WTC11 (cell line): ENCODE measurements around the gene NXF1. TPM values are rescaled to one million over a fixed set of nuclear protein-coding genes. Genes with fewer than 3 reads are reported as not detected.
A peak's percentile ranks its signal among the peaks of the same experiment; 100 is the strongest.

Source experiments
- ATAC-seq: fragments of 200-7000 bp; cut with Tn5 transposase; 2 replicates; pipeline ENCODE4 v1.10.0; 2021; ENCODE audit warnings: mild to moderate bottlenecking, moderate library complexity
- CTCF ChIA-PET: fragments of 300-600 bp; sonication (Branson Sonifier 250); formaldehyde crosslinking; loops from one replicate; lab custom pipeline; 2021; ENCODE audit warnings: antibody characterized with exemption; lab: Charles Lee
- POLR2A ChIA-PET: fragments of 350-600 bp; sonication (Branson Sonifier 250); formaldehyde crosslinking; loops from one replicate; lab custom pipeline; 2021; ENCODE audit warnings: antibody characterized with exemption; lab: Charles Lee
- DNase-seq: peaks from one replicate; pipeline ENCODE4 v3.0.0; 2021; ENCODE audit warnings: low spot score
- H3K27ac Mint-ChIP-seq: 2 replicates; pipeline ENCODE4 v1.8.0; 2021; ENCODE audit warnings: mixed read lengths
- H3K27me3 Mint-ChIP-seq: 2 replicates; pipeline ENCODE4 v1.8.0; 2021; ENCODE audit warnings: low read depth, mild to moderate bottlenecking, moderate library complexity, mixed read lengths
- H3K36me3 Mint-ChIP-seq: 2 replicates; pipeline ENCODE4 v1.8.0; 2021; ENCODE audit warnings: mixed read lengths
- H3K4me1 Mint-ChIP-seq: 2 replicates; pipeline ENCODE4 v1.8.0; 2022; ENCODE audit warnings: mixed read lengths
- H3K4me3 Mint-ChIP-seq: 2 replicates; pipeline ENCODE4 v1.8.0; 2021; ENCODE audit warnings: mild to moderate bottlenecking, moderate library complexity, mixed read lengths
- H3K9me3 Mint-ChIP-seq: 2 replicates; pipeline ENCODE4 v1.8.0; 2021; ENCODE audit warnings: mixed read lengths
- CDX4 ChIP-seq: fragments of 250-450 bp; sonication (Bioruptor Pico); IDR thresholded peaks from 2 replicates; pipeline ENCODE4 v1.9.0; 2021; ENCODE audit warnings: moderate library complexity, mild to moderate bottlenecking, inconsistent platforms, borderline replicate concordance
- E2F4 ChIP-seq: sonication (generic); formaldehyde crosslinking; IDR thresholded peaks from 2 replicates; pipeline ENCODE4 v1.8.1; 2022; ENCODE audit warnings: low read depth, mild to moderate bottlenecking, moderate library complexity, missing genetic modification reagents, borderline replicate concordance
- E2F5 ChIP-seq: sonication (generic); formaldehyde crosslinking; IDR thresholded peaks from 2 replicates; pipeline ENCODE4 v1.8.1; 2022; ENCODE audit warnings: mild to moderate bottlenecking, moderate library complexity, missing genetic modification reagents
- ESRRA ChIP-seq: sonication (generic); formaldehyde crosslinking; IDR thresholded peaks from 2 replicates; pipeline ENCODE4 v1.8.1; 2022; ENCODE audit warnings: mild to moderate bottlenecking, missing genetic modification reagents, borderline replicate concordance
- ETV6 ChIP-seq: sonication (generic); formaldehyde crosslinking; IDR thresholded peaks from 2 replicates; pipeline ENCODE4 v1.8.1; 2022; ENCODE audit warnings: mild to moderate bottlenecking, missing genetic modification reagents
- GTF2I ChIP-seq: fragments of 250-450 bp; sonication (Bioruptor Pico); conservative IDR thresholded peaks from 2 replicates; pipeline ENCODE4 v1.4.0; 2021; ENCODE audit warnings: mild to moderate bottlenecking
- IRF2 ChIP-seq: sonication (generic); formaldehyde crosslinking; IDR thresholded peaks from 2 replicates; pipeline ENCODE4 v1.8.0; 2022; ENCODE audit warnings: low read depth, missing genetic modification reagents, borderline replicate concordance
- JAZF1 ChIP-seq: fragments of 250-450 bp; sonication (Bioruptor Pico); IDR thresholded peaks from 2 replicates; pipeline ENCODE4 v1.9.0; 2021; ENCODE audit warnings: moderate library complexity, mild to moderate bottlenecking, inconsistent platforms
- MXD4 ChIP-seq: fragments of 250-450 bp; sonication (Bioruptor Pico); IDR thresholded peaks from 2 replicates; pipeline ENCODE4 v1.8.0; 2021; ENCODE audit warnings: mild to moderate bottlenecking, moderate library complexity, borderline replicate concordance
- PRDM15 ChIP-seq: sonication (generic); formaldehyde crosslinking; IDR thresholded peaks from 2 replicates; pipeline ENCODE4 v1.8.0; 2022; ENCODE audit warnings: missing genetic modification reagents
- PRRX2 ChIP-seq: fragments of 250-450 bp; sonication (Bioruptor Pico); IDR thresholded peaks from 2 replicates; pipeline ENCODE4 v1.8.0; 2021; ENCODE audit warnings: mild to moderate bottlenecking
- TEAD4 ChIP-seq: sonication (generic); formaldehyde crosslinking; IDR thresholded peaks from 2 replicates; pipeline ENCODE4 v1.8.0; 2022; ENCODE audit warnings: mild to moderate bottlenecking, missing genetic modification reagents
- USF1 ChIP-seq: sonication (generic); formaldehyde crosslinking; IDR thresholded peaks from 2 replicates; pipeline ENCODE4 v1.8.0; 2022; ENCODE audit warnings: mild to moderate bottlenecking, missing genetic modification reagents
- ZBTB21 ChIP-seq: sonication (generic); formaldehyde crosslinking; IDR thresholded peaks from 2 replicates; pipeline ENCODE4 v1.8.1; 2023; ENCODE audit warnings: mild to moderate bottlenecking, missing genetic modification reagents, borderline replicate concordance
- ZNF425 ChIP-seq: fragments of 250-450 bp; sonication (Bioruptor Pico); conservative IDR thresholded peaks from 2 replicates; pipeline ENCODE4 v1.9.0; 2021; ENCODE audit warnings: mild to moderate bottlenecking
- total RNA-seq: library from RNA; stranded (reverse); gene quantifications from 3 replicates; pipeline ENCODE4 v1.2.3, GENCODE V29; 2021

NXF1 gene
- total RNA-seq, 1 experiment from 2014 or later: 43.2 TPM

GRCh38 chr11:62852523-62853188 is 47.4 kb upstream of the NXF1 start:
- DNase-seq: no peak
- no peak for ATAC-seq
- H3K4me1 Mint-ChIP-seq: peaks cover 34% of the 10 kb centered on the region
- TF ChIP-seq GTF2I (CRISPR knock-in tag) (no peak), PRDM15 (CRISPR knock-in tag) (no peak), USF1 (CRISPR knock-in tag) (no peak), ETV6 (no peak), E2F5 (CRISPR knock-in tag) (no peak), ESRRA (CRISPR knock-in tag) (no peak), TEAD4 (CRISPR knock-in tag) (no peak), ZNF425 (CRISPR knock-in tag) (peak; percentile 36; the same call in 1 of the 2 replicates), JAZF1 (CRISPR knock-in tag) (no peak)
- ChIA-PET CTCF (interaction anchor here (1.5 kb wide), 1 partner anchor 32 kb away, joined by 5 read pairs; no protein-coding TSS in a partner anchor), POLR2A (interaction anchor here (0.6 to 5.4 kb wide), 5 partner anchors 9 to 149 kb away, joined by 3 to 83 read pairs (median 11); partner anchors contain the start of genes SLC3A2 and WDR74)
- H3K4me3 Mint-ChIP-seq: peak overlapping the region; percentile 99
- H3K9me3 Mint-ChIP-seq: peaks cover 7% of the 10 kb centered on the region
- peaks cover 53% of the 10 kb centered on the region for H3K36me3 Mint-ChIP-seq
- peak overlapping the region; percentile 95 for H3K27ac Mint-ChIP-seq
- 0 out of 2 replicates have a peak, but pooled peaks cover 4% of the 10 kb centered on the region for H3K27me3 Mint-ChIP-seq

- TF ChIP-seq CDX4 (CRISPR knock-in tag) (no peak), ZBTB21 (CRISPR knock-in tag) (no peak), E2F4 (no peak), PRRX2 (CRISPR knock-in tag) (no peak), ZNF425 (CRISPR knock-in tag) (peak; percentile 65; the same call in 1 of the 2 replicates), MXD4 (CRISPR knock-in tag) (no peak), IRF2 (no peak)
- Mint-ChIP-seq H3K27me3 (0 out of 2 replicates have a peak, but pooled peaks cover 4% of the 10 kb centered on the region), H3K27ac (peak overlapping the region; percentile 94), H3K9me3 (peaks cover 11% of the 10 kb centered on the region), H3K4me3 (peak overlapping the region; percentile 99), H3K4me1 (peaks cover 29% of the 10 kb centered on the region), H3K36me3 (peaks cover 53% of the 10 kb centered on the region)
- no peak for DNase-seq
- ATAC-seq: no peak
- ChIA-PET POLR2A (interaction anchor here (0.5 to 5.4 kb wide), 8 partner anchors 9 to 149 kb away, joined by 3 to 83 read pairs (median 4); partner anchors contain the start of genes SLC3A2, STX5 and WDR74), CTCF (interaction anchor here (1.5 to 2.9 kb wide), 2 partner anchors 32 to 65 kb away, joined by 5 to 11 read pairs; partner anchors contain the start of gene TMEM179B)
These were observed 46.7 kb upstream of the NXF1 start for GRCh38 chr11:62851807-62852522.
